Progenitor cell of endocrine pancreas (in vitro differentiated cells): ENCODE results near the gene MS4A10. TPM values are rescaled to one million over a fixed set of nuclear protein-coding genes. Genes with fewer than 3 reads are reported as not detected.

Source experiments
- DNase-seq: peaks from one replicate; pipeline ENCODE4 v3.0.0; 2021; ENCODE audit warnings: low spot score; ENCODE audit not compliant: unreplicated experiment
- H3K27ac Mint-ChIP-seq: 2 replicates; pipeline ENCODE4 v1.8.0; 2021; ENCODE audit warnings: mild to moderate bottlenecking, moderate library complexity, mixed read lengths
- H3K27me3 Mint-ChIP-seq: 2 replicates; pipeline ENCODE4 v1.8.0; 2021; ENCODE audit warnings: mixed read lengths
- H3K36me3 Mint-ChIP-seq: 2 replicates; pipeline ENCODE4 v1.8.0; 2022; ENCODE audit warnings: mixed read lengths; ENCODE audit not compliant: insufficient read depth
- H3K4me1 Mint-ChIP-seq: 2 replicates; pipeline ENCODE4 v1.8.0; 2021; ENCODE audit warnings: low read depth, mixed read lengths
- H3K4me3 Mint-ChIP-seq: 2 replicates; pipeline ENCODE4 v1.8.0; 2021; ENCODE audit warnings: low read depth, mild to moderate bottlenecking, moderate library complexity, mixed read lengths
- H3K9me3 Mint-ChIP-seq: 2 replicates; pipeline ENCODE4 v1.8.0; 2021; ENCODE audit warnings: low read depth, mixed read lengths
- total RNA-seq: library from RNA; stranded (reverse); gene quantifications from 2 replicates; pipeline ENCODE4 v1.2.1, GENCODE V29; 2021
- TF ChIP-seq, protein P1 (sequence below): fragments of 200-600 bp; sonication (generic); IDR thresholded peaks from one replicate; pipeline ENCODE4 v1.5.0; 2021; ENCODE audit warnings: antibody characterized with exemption, mild to moderate bottlenecking; ENCODE audit not compliant: unreplicated experiment

MS4A10 gene
- total RNA-seq, 1 donor from 2014 or later: not detected

DNA sequence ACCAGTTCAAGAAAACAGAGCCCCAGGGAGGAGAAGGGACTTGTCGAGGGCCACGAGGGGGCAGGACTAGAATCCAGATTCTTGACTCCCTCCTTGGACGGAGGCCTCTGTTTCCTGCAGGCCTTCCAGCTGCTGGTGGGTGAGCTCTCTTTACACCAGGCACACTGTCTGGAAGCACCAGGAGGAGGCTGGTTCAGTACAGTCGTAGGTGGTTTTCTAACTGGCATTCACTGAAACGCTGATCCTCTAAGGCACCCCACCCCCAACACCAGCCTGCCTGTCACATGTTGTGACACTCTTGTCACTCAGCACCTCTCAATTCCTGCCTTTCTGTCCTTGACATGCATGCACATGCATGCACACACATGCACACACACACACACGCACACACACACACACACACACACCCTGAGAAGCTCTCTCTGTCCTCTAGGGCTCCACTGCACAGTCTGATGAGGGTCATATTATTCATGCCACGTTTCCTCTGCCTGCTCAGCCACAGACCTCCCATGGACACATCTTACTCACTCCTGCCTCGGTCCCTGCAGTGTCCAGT lies 751 bp downstream of the MS4A10 start:
- Mint-ChIP-seq H3K27ac (peak overlapping the region; percentile 43), H3K9me3 (no peaks in the 10 kb centered on the region), H3K36me3 (no peaks in the 10 kb centered on the region), H3K4me3 (no peak overlapping the region), H3K4me1 (no peaks in the 10 kb centered on the region), H3K27me3 (no peaks in the 10 kb centered on the region)
- DNase-seq: no peak
- TF ChIP-seq, protein P1, sequence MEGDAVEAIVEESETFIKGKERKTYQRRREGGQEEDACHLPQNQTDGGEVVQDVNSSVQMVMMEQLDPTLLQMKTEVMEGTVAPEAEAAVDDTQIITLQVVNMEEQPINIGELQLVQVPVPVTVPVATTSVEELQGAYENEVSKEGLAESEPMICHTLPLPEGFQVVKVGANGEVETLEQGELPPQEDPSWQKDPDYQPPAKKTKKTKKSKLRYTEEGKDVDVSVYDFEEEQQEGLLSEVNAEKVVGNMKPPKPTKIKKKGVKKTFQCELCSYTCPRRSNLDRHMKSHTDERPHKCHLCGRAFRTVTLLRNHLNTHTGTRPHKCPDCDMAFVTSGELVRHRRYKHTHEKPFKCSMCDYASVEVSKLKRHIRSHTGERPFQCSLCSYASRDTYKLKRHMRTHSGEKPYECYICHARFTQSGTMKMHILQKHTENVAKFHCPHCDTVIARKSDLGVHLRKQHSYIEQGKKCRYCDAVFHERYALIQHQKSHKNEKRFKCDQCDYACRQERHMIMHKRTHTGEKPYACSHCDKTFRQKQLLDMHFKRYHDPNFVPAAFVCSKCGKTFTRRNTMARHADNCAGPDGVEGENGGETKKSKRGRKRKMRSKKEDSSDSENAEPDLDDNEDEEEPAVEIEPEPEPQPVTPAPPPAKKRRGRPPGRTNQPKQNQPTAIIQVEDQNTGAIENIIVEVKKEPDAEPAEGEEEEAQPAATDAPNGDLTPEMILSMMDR: no peak

DNA sequence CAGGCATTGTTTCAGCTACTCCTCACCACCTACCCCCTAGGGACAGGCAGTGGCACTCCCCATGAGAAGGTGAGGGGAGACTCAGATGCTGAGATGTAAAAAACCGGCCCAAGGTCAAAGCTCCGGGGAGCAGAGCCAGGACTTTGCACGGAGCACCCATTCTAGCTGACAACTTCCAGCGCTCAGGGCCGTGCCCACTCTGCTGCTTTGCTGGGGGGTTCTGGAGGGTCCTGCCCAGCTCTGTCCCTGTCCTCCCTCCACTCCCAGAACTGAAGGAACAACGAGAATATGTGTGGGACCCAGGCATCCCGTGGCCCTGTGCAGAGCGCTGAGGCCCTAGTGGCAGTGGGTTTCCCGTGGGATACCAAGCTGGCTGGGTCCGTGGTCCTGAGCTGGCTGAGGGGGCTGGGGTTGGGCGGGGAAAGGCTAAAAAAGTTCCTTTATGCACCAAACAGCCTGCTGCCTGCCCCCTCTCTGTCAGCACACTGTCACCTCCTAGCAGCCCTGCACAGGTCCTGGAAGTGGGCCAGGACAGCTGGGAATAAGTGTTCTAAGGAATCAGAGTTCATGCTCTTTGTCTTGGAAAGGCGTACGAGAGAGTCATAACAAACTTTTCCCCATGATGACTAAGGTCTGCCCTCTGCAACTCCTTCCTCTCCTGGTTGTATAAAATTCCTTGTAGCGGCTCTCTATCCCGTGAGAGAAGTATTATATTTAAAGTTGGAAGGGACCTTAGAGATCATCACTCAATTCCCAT lies 1.9 kb downstream of the MS4A10 start:
- peaks cover 4% of the 10 kb centered on the region for H3K9me3 Mint-ChIP-seq

DNA sequence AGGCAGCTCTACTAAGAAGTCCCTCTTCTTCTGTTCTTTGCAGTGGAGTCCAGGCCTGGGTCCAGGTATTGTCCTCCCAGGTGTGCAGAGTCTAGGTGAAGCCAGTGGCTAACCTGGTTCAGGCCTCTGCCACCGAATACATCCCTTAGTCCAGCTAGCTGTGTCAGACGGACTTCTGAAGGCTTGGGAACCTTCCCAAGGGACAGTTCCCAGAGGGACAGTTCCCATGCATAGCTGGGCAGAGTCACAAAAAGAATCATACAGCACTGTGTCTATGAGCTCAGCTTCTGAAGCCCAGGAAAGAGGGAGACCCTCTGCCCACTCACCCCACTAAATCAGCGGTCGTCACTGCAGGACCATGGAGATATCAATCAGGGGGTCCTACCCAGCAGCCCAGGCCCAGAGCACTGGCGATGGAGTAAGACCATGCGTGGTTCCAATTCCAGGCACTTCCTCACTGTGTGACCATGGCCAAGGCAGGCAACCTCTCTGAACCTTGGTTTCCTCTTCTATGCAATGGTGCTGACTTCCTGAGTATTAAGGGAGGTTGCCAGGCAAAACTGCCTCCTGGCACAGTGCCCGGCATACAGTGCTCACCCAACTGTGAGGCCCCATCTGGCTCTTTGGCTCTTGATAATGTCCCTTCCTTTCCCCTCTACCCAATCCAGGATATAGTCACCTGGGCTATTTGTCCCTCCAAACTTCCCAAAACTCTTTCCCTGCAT lies 3.4 kb downstream of the MS4A10 start:
- Mint-ChIP-seq H3K4me3 (no peak overlapping the region), H3K27ac (no peak overlapping the region), H3K4me1 (no peaks in the 10 kb centered on the region), H3K36me3 (no peaks in the 10 kb centered on the region), H3K27me3 (peaks cover 16% of the 10 kb centered on the region), H3K9me3 (peaks cover 7% of the 10 kb centered on the region)
- TF ChIP-seq, protein P1: no peak
- DNase-seq: no peak

More for the DNA sequence above, 1.9 kb downstream of the MS4A10 start:
- DNase-seq: no peak
- Mint-ChIP-seq H3K27ac (no peak overlapping the region), H3K4me3 (no peak overlapping the region), H3K27me3 (peaks cover 3% of the 10 kb centered on the region), H3K36me3 (no peaks in the 10 kb centered on the region), H3K4me1 (no peaks in the 10 kb centered on the region)
- TF ChIP-seq, protein P1: no peak

DNA sequence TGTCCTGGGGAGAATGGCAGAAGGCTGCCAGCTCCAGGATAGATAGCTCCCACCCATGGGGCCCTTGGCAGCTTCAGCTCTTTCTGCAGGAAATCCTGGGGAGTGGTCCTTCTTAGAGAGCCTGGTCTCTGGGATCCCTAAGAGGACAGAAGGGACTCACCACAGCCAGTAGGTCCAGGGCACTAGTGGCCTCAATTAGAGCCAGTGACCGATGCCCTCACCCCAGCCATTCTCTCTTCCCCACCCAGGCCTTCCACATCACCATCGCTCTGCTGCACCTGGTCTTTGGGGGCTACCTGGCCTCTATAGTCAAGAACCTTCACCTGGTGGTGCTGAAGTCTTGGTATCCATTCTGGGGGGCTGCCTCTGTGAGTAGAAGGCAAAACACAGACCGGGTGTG lies 5.6 kb downstream of the MS4A10 start:
- Mint-ChIP-seq H3K27me3 (peaks cover 19% of the 10 kb centered on the region), H3K4me1 (no peaks in the 10 kb centered on the region), H3K4me3 (no peak overlapping the region), H3K9me3 (peaks cover 7% of the 10 kb centered on the region), H3K27ac (no peak overlapping the region), H3K36me3 (no peaks in the 10 kb centered on the region)
- TF ChIP-seq, protein P1: no peak
- no peak for DNase-seq

DNA sequence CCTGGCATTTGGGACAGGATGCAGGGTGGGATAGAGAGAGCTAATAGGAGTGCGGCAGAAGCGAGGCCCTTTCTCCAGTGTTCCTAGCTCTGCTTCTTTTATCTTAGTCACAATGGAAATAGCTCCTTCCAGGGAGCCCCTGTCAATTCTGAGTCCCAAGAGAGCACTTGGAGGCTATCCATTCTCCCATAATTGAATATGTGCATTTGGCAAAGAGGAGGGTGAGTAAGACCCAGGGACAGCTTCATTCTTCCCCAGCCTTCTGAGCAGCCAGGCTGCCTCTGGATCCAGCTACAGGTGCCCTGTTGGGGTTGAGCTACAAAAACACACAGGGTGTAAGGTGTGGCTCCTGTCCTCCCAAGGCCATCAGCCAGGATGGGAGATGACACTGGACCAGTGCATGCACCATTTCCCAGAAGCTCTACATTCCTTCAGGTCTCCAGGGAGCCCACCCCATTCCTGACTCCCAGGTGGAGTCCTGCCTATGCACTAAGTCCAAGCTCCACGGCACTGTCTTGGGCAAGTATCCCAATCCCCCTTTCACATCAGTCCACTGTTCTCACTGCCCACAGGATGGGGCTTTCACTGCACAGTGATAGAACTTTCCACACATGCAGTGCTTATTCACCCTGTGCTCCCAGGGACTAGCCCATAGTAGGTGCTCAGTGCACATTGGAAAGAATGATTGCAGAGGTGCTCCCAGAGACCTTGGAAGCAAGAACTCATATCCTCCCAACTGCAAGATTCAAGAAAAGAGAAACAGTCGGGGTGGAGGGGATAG lies 6.2 kb downstream of the MS4A10 start:
- TF ChIP-seq, protein P1: no peak
- H3K27ac Mint-ChIP-seq: no peak overlapping the region
- no peak for DNase-seq
- H3K36me3 Mint-ChIP-seq: no peaks in the 10 kb centered on the region
- peaks cover 22% of the 10 kb centered on the region for H3K27me3 Mint-ChIP-seq
- H3K4me1 Mint-ChIP-seq: no peaks in the 10 kb centered on the region
- H3K4me3 Mint-ChIP-seq: no peak overlapping the region
- H3K9me3 Mint-ChIP-seq: peaks cover 7% of the 10 kb centered on the region
